GM04504 (cell line): Measurements from ENCODE around the gene ALKBH4.
"Not testable (repeated sequence)": the region's sequence is repeated elsewhere in the genome, so short reads cannot be mapped to it uniquely, and the experiment has no call there.

Experiments used
- DNase-seq: peaks from one replicate; pipeline ENCODE4 v3.0.0-alpha.2; 2012; ENCODE audit warnings: low read depth

The ALKBH4 gene

DNA sequence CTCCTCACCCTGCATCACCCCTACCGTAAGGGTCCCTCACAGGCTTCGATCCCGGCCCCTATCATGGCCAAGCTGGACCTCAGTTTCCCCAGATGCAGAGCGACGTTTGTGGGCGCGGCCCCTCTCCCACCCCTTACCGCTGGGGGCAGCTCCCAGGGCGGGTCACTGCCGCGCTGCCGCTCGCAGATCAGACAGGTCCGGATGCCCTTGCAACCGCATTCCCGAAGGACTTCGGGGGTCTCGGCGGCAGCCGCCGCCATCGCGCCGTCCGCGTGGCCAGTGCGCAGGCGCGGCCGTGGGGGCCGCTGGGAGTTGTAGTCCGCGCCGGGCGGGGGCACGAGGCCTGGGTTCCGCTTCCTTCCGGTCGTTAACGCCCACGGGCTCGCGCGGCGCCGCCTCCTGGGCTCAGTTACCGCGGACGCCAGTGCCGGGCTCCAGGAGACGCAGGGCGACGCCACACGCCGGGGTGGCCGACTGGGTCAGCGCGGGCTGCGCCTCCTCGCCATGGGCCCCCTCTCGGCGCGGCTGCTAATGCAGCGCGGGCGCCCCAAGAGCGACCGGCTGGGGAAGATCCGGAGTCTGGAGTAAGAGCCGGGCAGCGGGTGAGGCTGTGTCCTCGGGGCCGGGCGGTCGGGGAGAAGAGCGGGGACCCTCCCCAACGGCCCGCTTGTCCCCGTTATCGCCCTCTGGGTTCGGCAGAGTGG, at the start of gene ALKBH4, which contains the start of gene LRWD1:
Gene ALKBH4, minus strand, starts transcription at position 287 of the 704 bp plus-strand sequence. Its CDS starts 27 bp downstream, at position 260.
Gene LRWD1, plus strand, starts transcription at position 408 of the 704 bp plus-strand sequence. Its CDS starts 97 bp downstream, at position 505.
- peak; percentile 79 for DNase-seq

- DNase-seq, result peak; percentile 32
Measured at GRCh38 chr7:102512642-102513221, 48.1 kb upstream of the ALKBH4 start.

DNA sequence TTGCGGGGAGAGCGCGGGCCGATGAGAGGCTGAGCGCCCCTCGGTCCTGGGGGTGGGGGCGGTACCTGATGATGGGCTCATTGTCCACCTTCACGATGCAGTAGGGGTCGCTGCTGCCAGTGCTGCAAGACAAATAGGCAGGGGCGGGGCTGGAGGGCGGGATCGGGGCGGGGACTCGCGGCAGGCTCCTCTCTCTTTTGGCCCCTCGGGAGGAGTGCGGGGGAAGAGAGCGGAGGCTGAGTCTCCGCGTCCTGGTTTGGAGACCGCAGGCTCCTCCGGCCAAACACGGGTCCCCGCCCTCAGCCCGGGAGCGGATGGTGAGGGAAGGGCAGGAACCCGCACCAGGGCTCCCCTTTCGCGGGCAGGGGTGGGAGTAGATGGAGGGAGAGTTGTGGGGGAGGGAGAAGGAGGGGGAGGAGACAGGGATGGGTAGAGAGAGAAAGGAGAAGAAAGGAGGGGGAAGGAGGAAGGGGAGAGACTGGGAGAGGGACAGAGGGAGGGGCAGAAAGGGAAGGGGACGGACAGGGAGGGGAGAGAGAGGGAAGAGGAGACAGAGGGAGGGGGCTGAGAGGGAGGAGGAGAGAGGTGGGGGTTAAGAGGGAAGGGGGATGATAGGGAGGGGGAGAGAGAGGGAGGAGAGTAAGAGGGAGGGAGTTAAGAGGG, 47.3 kb upstream of the ALKBH4 start:
- not testable (repeated sequence) for DNase-seq

- not testable (repeated sequence) for DNase-seq
Measured at GRCh38 chr7:102510575-102510974, 45.9 kb upstream of the ALKBH4 start.

- DNase-seq, result not testable (repeated sequence)
Measured at GRCh38 chr7:102507410-102508088, 42.9 kb upstream of the ALKBH4 start.

DNA sequence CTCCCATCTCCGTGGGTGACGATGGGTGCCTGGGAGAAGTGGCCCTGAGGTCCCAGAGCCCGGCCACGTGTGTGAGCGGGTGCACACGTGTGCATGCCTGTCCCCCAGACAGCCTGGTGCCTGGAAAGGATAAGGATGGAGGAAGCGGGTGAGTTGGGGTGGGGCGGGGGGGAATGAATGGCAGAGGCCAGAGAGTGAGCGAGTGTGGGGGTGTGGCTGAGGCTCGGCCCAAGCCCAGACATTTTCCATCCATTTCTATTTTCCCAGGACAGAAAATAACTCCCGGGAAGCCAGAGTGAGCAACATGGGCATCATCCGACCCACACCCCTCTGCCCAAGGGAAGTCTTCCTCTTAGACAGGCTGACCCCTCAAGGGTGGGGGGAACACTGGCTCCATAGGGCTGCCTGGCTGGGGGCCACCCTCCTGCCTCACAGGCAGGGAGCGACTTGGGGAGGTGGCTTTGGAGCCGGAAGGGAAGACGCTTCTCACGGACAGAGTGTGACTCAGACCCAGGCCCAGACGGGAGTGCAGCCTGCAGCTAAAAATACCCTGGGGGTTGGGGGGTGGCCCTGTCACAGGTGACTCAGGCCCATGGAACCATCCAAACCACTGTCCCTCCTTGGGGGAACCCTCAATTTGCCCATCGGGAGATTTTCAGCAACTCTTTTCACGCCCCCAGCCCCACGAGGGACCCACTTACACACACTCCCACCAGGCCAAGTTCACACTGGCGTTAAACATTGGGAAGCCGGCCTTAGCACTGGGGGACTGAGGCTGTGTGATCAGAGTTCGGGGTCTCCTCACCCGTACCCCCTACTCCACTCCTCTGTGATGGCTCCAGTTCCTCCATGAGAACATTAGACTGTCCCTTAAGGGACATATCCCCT, 40.9 kb upstream of the ALKBH4 start:
- not testable (repeated sequence) for DNase-seq

- DNase-seq, result not testable (repeated sequence)
Measured at GRCh38 chr7:102503141-102503540, 38.5 kb upstream of the ALKBH4 start.

- not testable (repeated sequence) for DNase-seq
Measured at GRCh38 chr7:102498321-102498720, 33.7 kb upstream of the ALKBH4 start.

GRCh38 chr7:102497308-102497707, 32.6 kb upstream of the ALKBH4 start:
- DNase-seq, result not testable (repeated sequence)

GRCh38 chr7:102496861-102497260, 32.2 kb upstream of the ALKBH4 start:
- DNase-seq, result not testable (repeated sequence)

- DNase-seq, result not testable (repeated sequence)
Measured at GRCh38 chr7:102494473-102495149, 29.9 kb upstream of the ALKBH4 start.

DNA sequence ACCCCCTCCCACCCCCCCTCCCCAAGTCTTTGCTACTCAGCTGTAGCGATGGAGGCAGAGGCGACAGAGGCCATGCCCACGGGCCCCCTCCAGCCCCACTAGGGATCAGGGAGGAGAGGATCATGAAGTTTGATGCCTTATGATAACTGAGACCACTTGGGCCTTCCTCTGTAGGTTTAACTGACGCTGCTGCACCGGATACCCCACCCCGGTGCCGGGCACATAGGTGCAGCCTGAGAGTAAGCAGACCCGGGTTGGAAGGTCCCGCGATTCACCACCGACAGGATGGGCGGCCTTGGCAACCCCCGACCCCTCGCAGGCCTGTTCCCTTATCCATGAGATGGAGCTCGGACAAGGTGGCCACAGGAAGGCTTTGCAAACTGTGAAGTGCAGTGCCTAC, 29.4 kb upstream of the ALKBH4 start:
- DNase-seq, result not testable (repeated sequence)

- not testable (repeated sequence) for DNase-seq
Measured at GRCh38 chr7:102493220-102493935, 28.7 kb upstream of the ALKBH4 start.

DNA sequence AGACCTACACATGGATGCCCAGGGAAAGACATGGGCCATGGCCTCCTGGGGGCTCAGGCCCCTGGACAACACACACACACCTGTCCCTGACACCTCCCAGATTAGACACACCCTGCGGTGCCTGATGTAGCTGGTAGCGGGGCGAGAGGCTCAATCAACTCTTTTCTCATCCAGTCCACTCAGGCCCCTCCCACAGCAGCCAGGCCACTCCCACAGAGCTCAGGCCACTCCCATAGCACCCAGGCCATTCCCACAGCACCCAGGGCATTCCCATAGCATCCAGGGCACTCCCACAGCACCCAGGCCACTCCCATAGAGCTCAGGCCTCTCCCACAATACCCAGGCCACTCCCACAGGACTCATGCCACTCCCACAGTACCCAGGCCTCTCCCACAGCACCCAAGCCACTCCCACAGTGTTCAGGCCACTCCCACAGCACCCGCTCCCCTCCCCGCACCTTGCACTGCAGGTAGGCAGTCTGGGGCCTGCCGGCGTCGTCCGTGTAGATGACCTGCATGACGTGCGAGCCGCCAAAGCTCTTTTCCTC, 25.9 kb upstream of the ALKBH4 start:
- not testable (repeated sequence) for DNase-seq

DNA sequence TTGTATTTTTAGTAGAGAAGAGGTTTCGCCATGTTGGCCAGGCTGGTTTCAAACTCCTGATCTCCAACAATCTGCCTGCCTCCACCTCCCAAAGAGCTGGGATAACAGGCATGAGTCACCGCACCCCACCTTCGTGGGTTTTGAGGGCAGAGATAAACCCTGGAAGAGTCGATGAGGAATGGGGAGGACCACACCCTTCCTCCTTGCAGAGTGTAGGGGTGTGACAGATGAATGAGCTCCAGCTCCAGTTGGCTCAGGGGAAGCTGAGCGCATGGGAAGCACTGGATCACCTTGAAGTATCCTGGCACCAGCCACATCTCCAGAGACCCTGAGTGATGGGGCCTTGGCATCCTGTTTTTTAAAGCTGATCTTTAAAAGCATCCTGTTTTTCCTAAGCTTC, 19.7 kb upstream of the ALKBH4 start:
- DNase-seq, result not testable (repeated sequence)

DNA sequence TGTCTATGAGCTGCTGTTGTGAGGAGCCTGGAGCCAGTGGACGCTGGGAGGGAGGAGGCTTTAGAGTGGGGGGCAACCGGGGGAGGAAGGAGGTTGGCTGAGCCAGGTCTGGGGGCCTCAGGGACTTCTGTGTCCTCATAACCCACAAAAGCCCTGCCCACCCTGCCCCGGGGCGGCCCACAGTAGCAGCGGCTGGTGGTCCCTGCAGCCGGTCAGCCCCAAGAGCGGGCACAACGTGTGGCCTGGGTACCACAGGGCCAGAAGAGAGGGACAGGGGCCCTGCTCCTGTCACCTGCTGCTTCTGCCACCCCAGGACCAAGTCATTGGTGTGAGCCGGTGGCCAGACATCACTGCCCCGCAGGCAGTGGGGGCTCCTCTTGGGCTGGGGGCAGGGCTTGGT, 17.3 kb upstream of the ALKBH4 start:
- not testable (repeated sequence) for DNase-seq

DNA sequence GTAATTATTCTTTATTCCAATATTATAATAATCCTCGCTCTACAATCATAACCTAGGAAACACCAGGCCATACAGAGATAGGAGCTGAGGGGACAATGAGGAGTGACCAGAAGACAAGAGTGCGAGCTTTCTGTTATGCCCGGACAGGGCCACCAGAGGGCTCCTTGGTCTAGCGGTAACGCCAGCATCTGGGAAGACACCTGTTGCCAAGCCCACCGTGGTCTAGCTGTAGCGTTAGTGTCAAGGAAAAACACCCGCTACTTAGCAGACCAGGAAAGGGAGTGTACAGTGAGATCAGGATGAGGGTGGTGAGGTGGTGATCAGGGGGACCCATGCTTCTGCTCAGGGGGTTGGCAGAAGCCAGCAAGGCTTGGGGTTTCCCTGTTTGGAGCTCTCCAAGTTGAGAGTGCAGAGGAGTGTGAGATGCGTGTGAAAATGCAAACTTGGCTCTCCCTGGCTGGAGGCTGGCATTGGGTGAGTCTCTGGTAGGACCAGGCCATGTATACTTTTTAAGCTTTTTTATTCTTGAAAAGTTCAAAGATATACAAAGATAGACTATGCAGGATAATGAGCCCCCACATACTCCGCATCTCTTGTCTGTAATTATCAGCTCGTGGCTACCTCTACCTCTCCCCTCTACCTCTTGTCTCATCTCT, 15.4 kb upstream of the ALKBH4 start:
- DNase-seq, result not testable (repeated sequence)

DNA sequence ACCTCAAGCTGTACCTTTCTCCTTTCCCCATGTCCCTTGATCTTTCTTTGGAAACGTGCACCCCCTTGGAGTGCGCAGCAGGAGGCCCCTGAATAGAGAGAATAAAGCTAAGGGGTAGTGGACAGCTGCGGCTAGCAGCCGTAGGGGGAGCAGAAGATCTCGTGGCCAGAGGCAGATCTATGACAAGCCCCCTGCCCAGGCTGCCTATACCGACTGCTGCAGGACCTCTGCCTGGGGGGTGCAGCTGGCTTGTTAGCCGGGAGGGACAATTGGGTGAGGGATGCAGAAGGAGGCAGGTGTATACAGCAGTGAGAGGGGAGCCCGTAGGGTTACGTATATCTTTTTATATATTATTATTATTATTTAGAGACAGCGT, 14.5 kb upstream of the ALKBH4 start:
- not testable (repeated sequence) for DNase-seq
